RWPE2 (cell line): ENCODE measurements around the gene SLC22A31.
A peak's percentile ranks its signal among the peaks of the same experiment; 100 is the strongest.

ENCODE experiments used
- ATAC-seq: fragments of 200-7000 bp; cut with Tn5 transposase; 3 replicates; pipeline ENCODE4 v1.9.1; 2021; ENCODE audit warnings: low read depth
- DNase-seq: peaks from one replicate; pipeline ENCODE4 v3.0.0-alpha.2; 2020; ENCODE audit warnings: low spot score
- H3K27ac ChIP-seq: fragments of 450-650 bp; 2 replicates; pipeline ENCODE4 v1.5.1; 2017; ENCODE audit warnings: mild to moderate bottlenecking; ENCODE audit not compliant: poor library complexity, severe bottlenecking
- H3K27me3 ChIP-seq: fragments of 250-450 bp; sonication (Bioruptor Pico); 2 replicates; pipeline ENCODE4 v1.5.1; 2021; ENCODE audit warnings: mild to moderate bottlenecking, moderate library complexity; ENCODE audit not compliant: insufficient read depth, poor library complexity, severe bottlenecking
- H3K36me3 ChIP-seq: fragments of 250-450 bp; sonication (Bioruptor Pico); 2 replicates; pipeline ENCODE4 v1.5.1; 2020; ENCODE audit warnings: low read depth, mild to moderate bottlenecking, moderate library complexity
- H3K4me1 ChIP-seq: fragments of 250-450 bp; sonication (Bioruptor Pico); 2 replicates; pipeline ENCODE4 v1.5.1; 2021; ENCODE audit warnings: mild to moderate bottlenecking, moderate library complexity; ENCODE audit not compliant: insufficient read depth, poor library complexity, severe bottlenecking
- H3K4me3 ChIP-seq: fragments of 250-450 bp; sonication (Bioruptor Pico); 2 replicates; pipeline ENCODE4 v1.5.1; 2021; ENCODE audit warnings: mild to moderate bottlenecking, moderate library complexity; ENCODE audit not compliant: severe bottlenecking
- H3K9me3 ChIP-seq: fragments of 250-450 bp; sonication (Bioruptor Pico); 2 replicates; pipeline ENCODE4 v1.5.1; 2021; ENCODE audit warnings: mild to moderate bottlenecking, moderate library complexity; ENCODE audit not compliant: severe bottlenecking
- TF ChIP-seq, protein P1 (sequence below): fragments of 450-650 bp; IDR thresholded peaks from one replicate; pipeline ENCODE4 v1.5.1; 2017; ENCODE audit warnings: mild to moderate bottlenecking, moderate library complexity; ENCODE audit not compliant: poor library complexity, severe bottlenecking

The SLC22A31 gene

DNA sequence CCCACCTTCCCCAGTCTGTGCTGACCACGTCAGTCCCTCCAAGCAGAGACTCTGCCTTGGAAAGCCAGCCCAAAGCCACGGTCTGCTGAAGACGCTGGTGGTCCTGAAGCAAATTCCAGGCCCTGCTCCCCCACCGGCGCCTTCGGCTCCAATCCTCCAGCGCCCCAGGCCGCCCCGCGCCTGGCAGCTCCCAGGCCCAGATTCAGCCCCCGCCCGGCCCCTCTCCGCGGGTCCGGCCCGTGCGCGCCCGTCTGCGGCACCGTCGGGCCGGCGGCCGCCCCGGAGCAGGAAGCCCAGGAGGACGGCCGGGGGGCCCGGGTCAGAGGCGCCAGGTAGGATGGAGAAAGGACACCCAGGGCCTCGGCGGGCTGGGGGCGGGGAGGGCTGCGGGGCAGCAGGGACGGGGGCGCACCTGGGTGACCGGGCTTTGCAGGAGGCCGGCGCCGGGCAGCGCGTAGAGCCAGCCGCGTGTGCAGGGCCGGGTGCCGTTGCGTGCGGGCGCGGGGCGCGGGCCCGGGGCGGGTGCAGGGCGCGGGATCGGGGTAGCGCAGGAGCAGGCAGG lies 594 bp upstream of the SLC22A31 start:
- no peak for DNase-seq
- TF ChIP-seq, protein P1, sequence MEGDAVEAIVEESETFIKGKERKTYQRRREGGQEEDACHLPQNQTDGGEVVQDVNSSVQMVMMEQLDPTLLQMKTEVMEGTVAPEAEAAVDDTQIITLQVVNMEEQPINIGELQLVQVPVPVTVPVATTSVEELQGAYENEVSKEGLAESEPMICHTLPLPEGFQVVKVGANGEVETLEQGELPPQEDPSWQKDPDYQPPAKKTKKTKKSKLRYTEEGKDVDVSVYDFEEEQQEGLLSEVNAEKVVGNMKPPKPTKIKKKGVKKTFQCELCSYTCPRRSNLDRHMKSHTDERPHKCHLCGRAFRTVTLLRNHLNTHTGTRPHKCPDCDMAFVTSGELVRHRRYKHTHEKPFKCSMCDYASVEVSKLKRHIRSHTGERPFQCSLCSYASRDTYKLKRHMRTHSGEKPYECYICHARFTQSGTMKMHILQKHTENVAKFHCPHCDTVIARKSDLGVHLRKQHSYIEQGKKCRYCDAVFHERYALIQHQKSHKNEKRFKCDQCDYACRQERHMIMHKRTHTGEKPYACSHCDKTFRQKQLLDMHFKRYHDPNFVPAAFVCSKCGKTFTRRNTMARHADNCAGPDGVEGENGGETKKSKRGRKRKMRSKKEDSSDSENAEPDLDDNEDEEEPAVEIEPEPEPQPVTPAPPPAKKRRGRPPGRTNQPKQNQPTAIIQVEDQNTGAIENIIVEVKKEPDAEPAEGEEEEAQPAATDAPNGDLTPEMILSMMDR = no peak
- no peak overlapping the region for H3K27ac ChIP-seq

GRCh38 chr16:89199241-89200123 lies 855 bp downstream of the SLC22A31 start:
- ATAC-seq (no peak), DNase-seq (peak; percentile 65)
- TF ChIP-seq, protein P1 = no peak
- Histone ChIP-seq H3K27ac (no peak overlapping the region), H3K27me3 (peaks cover 39% of the 10 kb centered on the region), H3K4me1 (no peaks in the 10 kb centered on the region), H3K9me3 (no peaks in the 10 kb centered on the region), H3K4me3 (no peak overlapping the region), H3K36me3 (no peaks in the 10 kb centered on the region)

More for the DNA sequence above, 594 bp upstream of the SLC22A31 start:
- H3K4me3 ChIP-seq = peak overlapping the region; percentile 42
- H3K36me3 ChIP-seq = no peaks in the 10 kb centered on the region
- H3K9me3 ChIP-seq = no peaks in the 10 kb centered on the region
- H3K4me1 ChIP-seq = no peaks in the 10 kb centered on the region
- H3K27me3 ChIP-seq = peaks cover 39% of the 10 kb centered on the region
- no peak for ATAC-seq

GRCh38 chr16:89198417-89199240 lies 1.7 kb downstream of the SLC22A31 start:
- Histone ChIP-seq H3K4me3 (no peak overlapping the region), H3K27ac (no peak overlapping the region), H3K4me1 (no peaks in the 10 kb centered on the region), H3K36me3 (no peaks in the 10 kb centered on the region), H3K9me3 (no peaks in the 10 kb centered on the region), H3K27me3 (peaks cover 32% of the 10 kb centered on the region)
- DNase-seq (peak; percentile 73), ATAC-seq (no peak)
- TF ChIP-seq, protein P1 = no peak

GRCh38 chr16:89197633-89198416 lies 2.5 kb downstream of the SLC22A31 start:
- DNase-seq (peak; percentile 66), ATAC-seq (no peak)
- no peak overlapping the region for H3K27ac ChIP-seq
- H3K27me3 ChIP-seq = peaks cover 24% of the 10 kb centered on the region
- H3K4me3 ChIP-seq = no peak overlapping the region
- no peaks in the 10 kb centered on the region for H3K9me3 ChIP-seq
- H3K4me1 ChIP-seq = no peaks in the 10 kb centered on the region
- TF ChIP-seq, protein P1 = no peak
- H3K36me3 ChIP-seq = no peaks in the 10 kb centered on the region
